Endothelial cell of umbilical vein (primary cell): ENCODE measurements around the gene TBC1D8. TPM values are rescaled to one million over a fixed set of nuclear protein-coding genes. Genes with fewer than 3 reads are reported as not detected.

Experiments used
- BruUV-seq: library from RNA; stranded (reverse); fragments of 400-500 nt; replicated peaks from 2 replicates; lab custom pipeline; 2021; lab: Mats Ljungman, UMichigan
- CTCF ChIA-PET: fragments of 300-600, 350-600 bp; sonication (Branson Sonifier 250); formaldehyde crosslinking; loops from one replicate; lab custom pipeline; 2021; ENCODE audit warnings: antibody characterized with exemption, inconsistent platforms; lab: Charles Lee
- POLR2A ChIA-PET: fragments of 300-600, 350-600 bp; sonication (Branson Sonifier 250); formaldehyde crosslinking; loops from one replicate; lab custom pipeline; 2021; ENCODE audit warnings: antibody characterized with exemption, inconsistent platforms; lab: Charles Lee
- DNase-seq: peaks from one replicate; pipeline ENCODE4 v3.0.0-alpha.2; 2011; ENCODE audit warnings: low read depth, low spot score
- FAIRE-seq: peaks from 2 replicates; lab custom pipeline; 2011; peaks lifted over from hg19 to GRCh38; lab: Jason Lieb, UNC
- H2AFZ ChIP-seq: 2 replicates; pipeline ENCODE4 v1.6.0; 2012; ENCODE audit warnings: low read depth, low read length, control low read depth, inconsistent platforms
- H3K27ac ChIP-seq: 2 replicates; pipeline ENCODE4 v1.5.1; 2011; ENCODE audit warnings: low read depth, mild to moderate bottlenecking, control low read depth, low read length, moderate library complexity; ENCODE audit not compliant: insufficient read depth
- H3K27me3 ChIP-seq, 2 experiments: 2 replicates each; pipeline versions ENCODE4 v1.6.0 to v1.6.1; 2011; ENCODE audit warnings: low read length in 2 of 2, mixed read lengths in 1 of 2; ENCODE audit not compliant: control insufficient read depth in 2 of 2, insufficient read depth in 2 of 2
- H3K36me3 ChIP-seq, 2 experiments: 2 replicates in 1 of 2; 3 replicates in 1 of 2; pipeline ENCODE4 v1.5.1; 2011; ENCODE audit warnings: low read length in 2 of 2, mild to moderate bottlenecking in 1 of 2, moderate library complexity in 1 of 2; ENCODE audit not compliant: control insufficient read depth in 2 of 2, insufficient read depth in 2 of 2; ENCODE audit errors: extremely low read depth in 1 of 2
- H3K4me1 ChIP-seq: 3 replicates; pipeline ENCODE4 v1.5.1; 2011; ENCODE audit warnings: mild to moderate bottlenecking, low read length; ENCODE audit not compliant: control insufficient read depth, insufficient read depth; ENCODE audit errors: extremely low read depth
- H3K4me2 ChIP-seq: 2 replicates; pipeline ENCODE4 v1.6.1; 2011; ENCODE audit warnings: low read length, control low read depth, mixed read lengths; ENCODE audit not compliant: insufficient read depth
- H3K4me3 ChIP-seq, 3 experiments: fragments of 200-600 bp in 1 of 3; sonication (generic), shearing (Covaris generic) in 1 of 3; replicated peaks in 1 of 3; 2 replicates each; pipeline ENCODE4 v1.5.1; 2011 to 2016; ENCODE audit warnings: control low read depth in 3 of 3, low read length in 3 of 3, mild to moderate bottlenecking in 2 of 3, inconsistent platforms in 1 of 3, low read depth in 1 of 3, moderate library complexity in 1 of 3; ENCODE audit not compliant: insufficient read depth in 1 of 3
- H3K79me2 ChIP-seq: 2 replicates; pipeline ENCODE4 v1.6.0; 2012; ENCODE audit warnings: low read length, inconsistent platforms; ENCODE audit not compliant: control insufficient read depth, insufficient read depth
- H3K9ac ChIP-seq: replicated peaks from 2 replicates; pipeline ENCODE3; 2011; ENCODE audit warnings: low read length, control low read depth; ENCODE audit not compliant: insufficient read depth; ENCODE audit errors: extremely low read depth
- H3K9me1 ChIP-seq: replicated peaks from 3 replicates; pipeline ENCODE4 v1.6.0; 2011; ENCODE audit warnings: mild to moderate bottlenecking, low read length; ENCODE audit not compliant: control insufficient read depth, insufficient read depth; ENCODE audit errors: extremely low read depth
- H3K9me3 ChIP-seq: replicated peaks from 2 replicates; pipeline ENCODE4 v1.5.1; 2012; ENCODE audit warnings: low read length, inconsistent platforms; ENCODE audit not compliant: control insufficient read depth, insufficient read depth
- H4K20me1 ChIP-seq: replicated peaks from 2 replicates; pipeline ENCODE3; 2011; ENCODE audit warnings: mild to moderate bottlenecking, low read length; ENCODE audit not compliant: control insufficient read depth, insufficient read depth; ENCODE audit errors: extremely low read depth
- CTCF ChIP-seq, 2 donors: IDR thresholded peaks; 1 replicate in 1 of 2; 2 replicates in 1 of 2; pipeline ENCODE4 v1.5.1; 2011; ENCODE audit warnings: low read length in 2 of 2, mild to moderate bottlenecking in 2 of 2, moderate library complexity in 2 of 2, control low read depth in 1 of 2, inconsistent platforms in 1 of 2, low read depth in 1 of 2; ENCODE audit not compliant: insufficient read depth in 1 of 2; ENCODE audit errors: extremely low read depth in 1 of 2
- POLR2AphosphoS5 ChIP-seq: IDR thresholded peaks from 2 replicates; pipeline ENCODE4 v1.6.1; 2012; ENCODE audit warnings: low read depth, mild to moderate bottlenecking, control low read depth, low read length, moderate library complexity; ENCODE audit not compliant: insufficient read depth
- dilution Hi-C: fragments of 300-500 bp; cut with MboI; formaldehyde crosslinking; loops from one replicate; pipeline ENCODE4 v1.15.0; 2019; ENCODE audit warnings: low sequenced_read_pairs; ENCODE audit not compliant: extremely low pct_ligation_motif_present
- intact Hi-C: fragments of 100-400 bp; cut with micrococcal nuclease; formaldehyde crosslinking; loops from one replicate; pipeline ENCODE4 v1.10.0; 2022
- polyA plus RNA-seq, 4 experiments: library from polyadenylated mRNA; depleted of rRNA in 3 of 4; stranded (reverse) in 3 of 4; unstranded in 1 of 4; fragments of >200 nt; gene quantifications; 2 replicates each; pipeline versions ENCODE4 v1.2.1 to v1.2.3, GENCODE V29; 2011 to 2012; ENCODE audit warnings: missing spikeins in 1 of 4
- total RNA-seq: library from RNA; stranded (reverse); gene quantifications from 2 replicates; pipeline ENCODE4 v1.2.3, GENCODE V29; 2021

Gene TBC1D8
- total and polyA plus RNA-seq, 2 donors (not counting 3 experiments of a cell fraction or from before 2014, with no cell fraction given) = 28.5 to 32.1 TPM

DNA sequence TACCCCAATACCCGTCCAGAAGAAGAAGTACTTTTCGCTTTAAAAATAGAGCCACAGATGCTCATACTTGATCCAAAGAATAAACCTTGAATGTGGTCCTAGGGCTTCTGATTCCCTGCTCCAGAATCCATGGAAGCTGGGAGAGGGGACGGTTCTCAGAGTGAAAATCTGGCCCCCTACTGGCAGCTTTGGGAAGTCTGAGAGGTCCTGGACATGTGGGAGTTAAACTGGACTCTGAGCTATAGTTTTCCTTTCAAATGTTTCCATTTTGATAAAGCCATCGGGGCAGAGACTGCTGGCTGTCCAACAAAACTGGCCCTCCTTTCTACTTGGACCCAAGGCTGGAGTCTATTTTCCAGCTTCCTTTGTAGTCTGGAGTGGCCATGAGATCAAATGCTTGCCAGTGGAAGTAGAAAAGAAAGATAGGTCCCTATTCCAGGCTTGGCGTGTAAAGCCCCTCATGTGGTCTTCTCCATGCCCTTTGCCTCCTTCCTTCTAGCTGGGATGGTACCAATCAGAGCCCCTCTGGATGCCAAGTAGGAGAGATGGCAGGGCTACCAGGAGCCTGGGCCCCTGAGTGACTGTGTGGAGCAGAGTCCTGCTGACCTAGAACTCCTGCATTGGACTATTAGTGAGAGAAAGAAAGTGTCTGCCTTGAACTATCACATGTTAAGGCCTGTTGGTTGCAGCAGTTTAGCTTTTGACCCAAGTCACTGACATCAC is 37.7 kb upstream of the TBC1D8 start:
- dilution Hi-C loops = no loop called here
- peak; percentile 41 for DNase-seq

More for the DNA sequence above, 37.7 kb upstream of the TBC1D8 start:
- Histone ChIP-seq H3K9me3 (no peaks in the 10 kb centered on the region), H3K27ac (no peak overlapping the region), H3K4me3 (no peak overlapping the region), H3K27me3 (peaks cover 0 to 2% of the 10 kb centered on the region in 2 experiments), H3K79me2 (no peaks in the 10 kb centered on the region), H3K4me2 (no peak overlapping the region), H2AFZ (no peak overlapping the region), H3K9me1 (no peaks in the 10 kb centered on the region), H3K4me1 (no peaks in the 10 kb centered on the region), H4K20me1 (no peaks in the 10 kb centered on the region), H3K36me3 (no peaks in the 10 kb centered on the region), H3K9ac (no peak overlapping the region)
- FAIRE-seq = peak; percentile 89
- POLR2A ChIA-PET = interaction anchor here (0.7 to 0.8 kb wide), 2 partner anchors 37 to 152 kb away, joined by 4 to 5 read pairs; no protein-coding TSS in a partner anchor
- TF ChIP-seq CTCF (IDR thresholded peaks at IDR 0.05; ENCODE audit: extremely low read depth in 1 of 2, insufficient read depth in 1 of 2, low read depth in 1 of 2, low read length in 2 of 2) (peak; percentile 74 to 78), POLR2AphosphoS5 (no peak)
- BruUV-seq = no TSS peak
- CTCF ChIA-PET = interaction anchor here (0.5 to 5.2 kb wide), 48 partner anchors 8 to 620 kb away, joined by 3 to 98 read pairs (median 5); partner anchors contain the start of gene TBC1D8
- intact Hi-C loops = loop anchor here (1.0 kb wide), 1 partner anchor 153 kb away; no protein-coding TSS in a partner anchor
